HG02852 (cell line): ENCODE data around the gene PLCB3.
A peak's percentile ranks its signal among the peaks of the same experiment; 100 is the strongest.

Experiments
- ATAC-seq: cut with Tn5 transposase; IDR thresholded peaks from one replicate; pipeline ENCODE4 v1.9.1; 2021; ENCODE audit warnings: mild to moderate bottlenecking, moderate library complexity; ENCODE audit not compliant: unreplicated experiment

PLCB3 gene

GRCh38 chr11:64317961-64318765 lies 66.8 kb downstream of the PLCB3 start, which contains the start of gene PRDX5:
TSS of gene PRDX5 (plus strand) at chr11:64318121. CDS start at chr11:64318216, 95 bp downstream.
- ATAC-seq, result peak; percentile 74
